Measurements from ENCODE around the gene SESN3.

DNA sequence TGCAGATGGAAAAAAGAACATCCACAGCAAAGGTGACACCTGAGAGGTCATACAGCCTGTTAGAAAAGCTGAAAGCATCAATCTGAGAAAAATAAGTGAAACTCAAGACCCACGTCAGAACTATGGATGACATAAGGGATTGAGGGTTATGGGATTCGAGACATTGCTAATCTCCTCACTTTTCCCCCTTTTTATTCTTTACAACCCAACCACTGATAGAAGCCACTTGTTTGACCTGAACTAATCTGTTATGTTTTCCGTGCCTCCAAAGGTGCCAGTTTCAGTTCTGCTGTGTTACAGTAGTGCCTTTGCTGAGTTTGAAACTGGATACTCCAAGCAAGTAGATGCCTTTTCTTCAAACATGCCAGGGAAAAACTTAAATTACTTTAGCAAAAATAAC is 16.9 kb upstream of the SESN3 start:
- no peak for TF ChIP-seq CTCF (IDR thresholded peaks at IDR 0.05)
- no peak for TF ChIP-seq POLR2A (IDR thresholded peaks at IDR 0.05)

Measured in adrenal gland (tissue), 5 donors.